Stimulated activated CD8-positive, alpha-beta memory T cell treated with anti-CD3 and anti-CD28 coated beads, Interleukin-2, amount 100 ng/mL, for 48 hours (primary cell): ENCODE results near the gene PDZK1IP1.
A peak's percentile ranks its signal among the peaks of the same experiment; 100 is the strongest.
"Not testable (repeated sequence)": the region's sequence is repeated elsewhere in the genome, so short reads cannot be mapped to it uniquely, and the experiment has no call there.

ENCODE experiments used
- DNase-seq, 2 donors: peaks; one replicate each; pipeline ENCODE4 v3.0.0-alpha.2; 2020; ENCODE audit warnings: low read depth in 2 of 2

The PDZK1IP1 gene

GRCh38 chr1:47196622-47197021 lies 6.8 kb upstream of the PDZK1IP1 start:
- no peak for DNase-seq

DNA sequence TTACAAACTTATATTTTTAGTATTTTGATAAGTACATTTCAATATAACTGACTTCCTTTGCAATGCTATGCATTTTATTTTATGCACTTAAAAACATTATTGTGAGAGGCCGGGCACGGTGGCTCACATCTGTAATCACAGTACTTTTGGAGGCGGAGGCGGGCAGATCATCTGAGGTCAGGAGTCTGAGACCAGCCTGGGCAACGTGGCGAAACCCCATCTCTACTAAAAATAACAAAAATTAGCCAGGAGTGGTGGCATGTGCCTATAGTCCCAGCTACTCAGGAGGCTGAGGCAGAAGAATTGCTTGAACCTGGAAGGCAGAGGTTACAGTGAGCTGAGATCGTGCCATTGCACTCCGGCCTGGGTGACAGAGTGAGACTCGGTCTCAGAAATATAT lies 6.1 kb upstream of the PDZK1IP1 start:
- not testable (repeated sequence) for DNase-seq

- DNase-seq, result no peak
Measured at GRCh38 chr1:47194311-47194710, 4.5 kb upstream of the PDZK1IP1 start.

DNA sequence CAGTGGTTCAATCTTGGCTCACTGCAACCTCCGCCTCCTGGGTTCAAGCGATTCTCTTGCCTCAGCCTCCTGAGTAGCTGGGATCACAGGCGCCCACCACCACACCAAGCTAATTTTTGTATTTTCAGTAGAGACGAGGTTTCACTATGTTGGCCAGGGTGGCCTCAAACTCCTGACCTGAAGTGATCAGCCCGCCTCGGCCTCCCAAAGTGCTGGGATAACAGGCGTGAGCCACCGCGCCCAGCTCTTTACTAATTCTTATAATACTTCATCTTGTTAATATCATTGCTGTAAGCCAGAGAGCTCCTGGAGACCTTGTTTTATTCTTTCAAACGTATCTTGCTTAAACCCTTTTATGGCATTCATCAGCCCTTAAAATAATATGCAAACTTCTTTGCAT lies 3.7 kb upstream of the PDZK1IP1 start:
- DNase-seq, result not testable (repeated sequence)

GRCh38 chr1:47192458-47193384 lies 2.9 kb upstream of the PDZK1IP1 start:
- DNase-seq, result peak; percentile 28 to 60

DNA sequence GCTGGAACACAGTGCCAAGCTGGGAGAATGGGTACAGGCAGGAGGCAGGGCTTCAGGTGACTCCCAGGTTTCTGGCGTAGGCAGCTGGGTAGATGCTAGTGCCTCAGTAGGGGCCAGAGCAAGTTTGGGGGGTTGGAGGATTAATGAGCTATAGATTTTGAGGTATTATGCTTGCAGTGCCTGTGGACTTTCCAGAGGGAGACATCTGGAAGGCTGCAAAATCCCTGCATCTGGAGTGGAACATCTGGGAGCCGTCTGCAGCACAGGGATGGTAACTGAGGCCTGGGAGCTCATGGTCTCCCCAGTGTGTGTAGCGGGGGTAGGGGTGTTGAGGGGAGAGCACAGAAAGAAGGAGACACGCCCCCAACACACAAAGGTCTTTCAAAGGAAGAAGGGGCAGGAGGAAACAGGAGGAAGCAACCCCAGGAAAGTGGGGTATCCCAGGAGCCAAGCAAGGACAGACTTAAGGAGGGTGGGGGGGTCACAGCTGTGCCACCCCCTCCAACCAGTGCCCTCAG lies 2.2 kb upstream of the PDZK1IP1 start:
- DNase-seq, result no peak

DNA sequence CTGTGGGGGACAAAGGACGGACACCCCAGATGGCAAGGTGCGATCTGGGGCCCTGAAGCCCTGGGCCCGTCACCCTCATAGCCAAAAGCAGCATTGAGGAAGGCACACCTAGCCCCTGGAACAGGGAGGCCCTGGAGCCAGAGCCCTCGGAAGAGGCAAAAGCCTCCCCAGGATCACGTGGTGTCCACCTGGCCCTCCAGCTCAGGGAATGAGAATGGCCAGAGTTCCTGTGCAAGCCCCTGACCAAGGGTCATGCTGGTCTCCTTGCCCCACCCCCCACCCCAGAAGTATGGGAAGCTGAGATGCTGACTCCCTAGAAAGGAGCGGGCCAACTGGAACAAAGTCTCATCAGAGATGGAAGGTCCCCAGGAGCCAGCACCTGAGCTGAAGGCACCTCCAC lies 1.0 kb upstream of the PDZK1IP1 start:
- DNase-seq, result no peak

DNA sequence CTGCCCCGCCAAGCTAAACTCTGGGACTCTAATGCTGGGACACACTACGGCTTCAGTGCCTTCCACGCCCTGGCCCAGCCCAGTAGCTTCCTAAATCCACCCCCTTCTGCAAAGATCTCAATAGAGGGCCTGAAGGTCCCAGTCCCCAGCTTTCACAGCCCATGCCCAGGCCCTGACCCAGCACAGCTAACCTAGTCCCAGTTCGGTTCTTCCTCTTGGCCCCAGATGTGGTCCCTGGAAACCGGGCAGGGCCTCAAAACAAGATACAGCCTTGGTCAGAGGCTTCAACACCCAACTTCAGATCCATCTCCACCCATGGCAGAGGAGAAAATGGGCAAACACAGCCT lies 646 bp upstream of the PDZK1IP1 start:
- DNase-seq, result no peak

DNA sequence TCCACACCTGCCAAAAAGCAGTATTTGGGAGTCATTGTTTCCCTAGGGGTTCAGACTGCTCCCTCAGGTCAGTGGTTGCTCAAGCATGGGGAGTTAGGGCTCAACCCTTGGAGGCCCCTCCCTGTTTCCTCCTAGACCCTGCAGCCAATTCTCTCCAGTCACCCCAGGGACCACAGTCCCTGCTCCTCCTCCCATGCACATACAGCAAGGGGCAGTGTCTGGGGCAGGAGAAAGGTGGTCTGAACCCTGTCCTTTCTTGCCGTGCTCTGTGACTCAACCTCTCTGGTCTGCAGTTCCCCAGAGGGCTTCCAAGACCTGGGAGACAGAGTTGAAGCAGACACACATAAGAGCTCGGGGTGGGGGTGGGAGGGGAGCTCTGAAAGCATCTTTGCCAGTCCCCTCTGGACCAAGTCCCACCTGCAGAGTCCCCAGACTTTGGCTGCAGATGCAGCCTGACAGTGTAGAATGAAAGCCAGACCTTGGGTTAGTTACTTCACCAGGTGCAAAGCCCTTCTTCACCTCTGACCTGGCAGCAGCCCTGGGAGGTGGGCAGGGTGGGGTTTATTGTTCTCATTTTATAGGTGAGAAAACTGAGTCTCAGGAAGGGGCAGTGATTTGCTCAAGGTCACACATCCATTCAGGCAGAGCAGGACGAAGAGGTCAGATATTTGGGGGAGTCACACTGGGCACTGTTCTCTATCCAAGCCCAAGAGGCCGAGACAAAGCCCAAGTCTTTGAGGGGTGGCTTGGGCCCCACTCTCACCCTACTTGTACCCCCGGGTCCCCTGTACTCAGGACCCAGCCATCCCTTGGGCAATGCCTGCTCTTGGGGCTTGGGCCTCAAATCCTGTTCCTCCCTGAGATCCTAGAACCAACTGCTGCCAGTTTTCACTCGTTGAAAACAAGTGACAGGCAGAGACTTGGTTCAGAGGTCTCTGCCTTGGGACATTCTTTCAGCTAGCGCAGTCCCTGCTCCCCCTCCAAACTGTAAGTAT lies 748 bp downstream of the PDZK1IP1 start:
- no peak for DNase-seq

GRCh38 chr1:47187926-47188250 lies 1.9 kb downstream of the PDZK1IP1 start:
- DNase-seq, result no peak

DNA sequence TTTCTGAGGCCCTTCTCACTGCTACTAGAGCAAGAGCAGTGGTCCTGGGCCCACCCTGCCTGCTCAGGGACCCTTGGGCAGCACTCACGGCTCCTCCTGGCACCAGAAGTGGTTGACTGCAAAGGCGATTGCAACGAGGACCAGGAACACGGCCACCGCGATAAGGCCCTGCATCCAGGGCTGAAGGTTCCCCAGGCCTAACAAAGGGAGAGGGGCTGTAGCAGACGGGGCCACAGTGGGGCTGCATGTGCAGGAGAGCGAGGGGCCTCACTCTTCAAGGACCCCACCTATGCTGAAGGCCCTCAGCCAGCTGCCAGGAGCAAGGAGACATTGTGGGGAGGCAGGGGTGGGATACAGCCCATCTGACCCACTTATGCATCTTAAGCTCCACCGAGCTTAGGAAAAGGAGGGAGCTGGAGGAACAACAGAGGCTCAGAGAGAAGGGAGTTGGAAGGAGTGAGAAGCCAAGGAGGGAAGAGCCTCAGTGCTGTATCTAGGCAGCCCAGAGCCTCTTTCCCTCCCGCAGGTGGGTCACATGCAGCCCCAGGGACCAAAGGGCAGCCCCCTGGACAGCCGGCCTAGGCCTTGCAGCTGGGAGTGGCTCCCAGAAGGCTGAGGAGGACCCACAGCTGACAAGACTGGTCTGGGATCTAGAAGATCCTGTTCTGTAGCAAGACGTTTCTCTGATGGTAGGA lies 2.5 kb downstream of the PDZK1IP1 start:
- DNase-seq, result no peak

- no peak for DNase-seq
Measured at GRCh38 chr1:47186267-47187185, 3.3 kb downstream of the PDZK1IP1 start.

DNA sequence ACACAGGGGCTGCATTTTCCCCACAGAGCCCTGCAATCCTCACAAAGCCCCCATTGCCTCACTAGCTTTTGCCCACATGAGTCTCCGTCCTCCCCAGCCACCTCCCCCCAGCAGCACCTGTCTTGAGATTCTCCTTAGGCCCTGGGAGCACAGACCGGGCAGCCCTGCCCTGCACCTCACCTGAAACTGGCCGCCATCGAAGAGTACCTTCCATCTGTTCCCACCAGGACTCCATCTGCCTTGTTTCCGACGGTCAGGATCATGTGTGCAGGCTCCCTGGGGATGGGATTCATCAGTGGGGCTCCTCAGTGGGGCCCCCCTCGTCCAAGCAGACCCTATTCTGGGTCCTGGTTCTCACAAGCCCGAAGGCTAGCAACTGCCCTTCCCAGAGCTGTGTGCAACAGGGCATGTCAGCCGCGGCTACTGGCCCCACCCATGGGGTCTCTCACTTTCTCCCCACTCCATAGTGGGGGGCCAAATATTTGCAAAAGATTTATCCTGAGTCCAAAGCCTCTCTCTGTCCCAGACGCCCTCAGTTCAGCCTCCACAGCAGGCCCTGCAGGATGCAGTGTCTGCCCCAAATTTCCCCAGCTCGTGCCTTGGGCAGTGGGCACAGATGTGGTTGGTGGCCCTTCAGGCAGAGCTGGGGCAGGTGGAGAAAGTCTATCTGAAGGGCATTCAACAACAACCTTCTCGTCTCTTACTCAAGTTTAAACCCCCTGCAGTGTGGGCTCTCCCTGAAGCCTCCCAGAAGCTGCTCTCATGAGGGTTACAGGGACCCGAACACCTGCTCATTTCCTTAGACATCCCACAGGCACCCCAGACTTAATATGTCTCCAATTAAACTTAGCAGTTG lies 4.8 kb downstream of the PDZK1IP1 start:
- DNase-seq, result no peak

DNA sequence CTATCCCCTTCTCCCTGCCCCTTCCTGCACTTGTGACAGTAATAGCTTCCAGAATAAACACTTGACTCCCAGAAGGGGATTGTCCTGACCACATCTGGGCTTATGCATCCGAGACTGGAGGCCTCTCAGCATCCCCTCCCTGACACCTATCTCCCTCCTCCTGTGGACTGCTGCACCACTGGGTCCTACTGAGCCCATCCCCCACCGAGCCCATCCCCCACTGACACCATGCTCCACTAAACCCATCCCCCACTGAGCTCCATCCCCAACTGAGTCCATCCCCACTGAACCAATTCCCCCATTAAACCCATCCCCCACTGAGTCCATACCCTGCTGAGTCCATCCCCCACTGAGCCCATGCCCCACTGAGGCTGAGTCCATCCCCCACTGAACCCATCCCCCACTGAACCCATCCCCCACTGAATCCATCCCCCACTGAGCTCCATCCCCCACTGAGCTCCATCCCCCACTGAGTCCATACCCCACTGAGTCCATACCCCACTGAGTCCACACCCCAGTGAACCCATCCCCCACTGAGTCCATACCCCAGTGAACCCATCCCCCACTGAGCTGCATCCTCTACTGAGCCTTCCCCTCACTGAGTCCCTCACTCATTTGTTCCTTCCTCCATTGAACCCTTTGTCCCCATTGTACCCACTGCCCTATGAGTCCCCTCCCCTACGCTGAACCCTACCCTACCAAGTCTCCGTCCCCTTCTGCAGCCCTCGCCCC lies 5.6 kb downstream of the PDZK1IP1 start:
- no peak for DNase-seq

DNA sequence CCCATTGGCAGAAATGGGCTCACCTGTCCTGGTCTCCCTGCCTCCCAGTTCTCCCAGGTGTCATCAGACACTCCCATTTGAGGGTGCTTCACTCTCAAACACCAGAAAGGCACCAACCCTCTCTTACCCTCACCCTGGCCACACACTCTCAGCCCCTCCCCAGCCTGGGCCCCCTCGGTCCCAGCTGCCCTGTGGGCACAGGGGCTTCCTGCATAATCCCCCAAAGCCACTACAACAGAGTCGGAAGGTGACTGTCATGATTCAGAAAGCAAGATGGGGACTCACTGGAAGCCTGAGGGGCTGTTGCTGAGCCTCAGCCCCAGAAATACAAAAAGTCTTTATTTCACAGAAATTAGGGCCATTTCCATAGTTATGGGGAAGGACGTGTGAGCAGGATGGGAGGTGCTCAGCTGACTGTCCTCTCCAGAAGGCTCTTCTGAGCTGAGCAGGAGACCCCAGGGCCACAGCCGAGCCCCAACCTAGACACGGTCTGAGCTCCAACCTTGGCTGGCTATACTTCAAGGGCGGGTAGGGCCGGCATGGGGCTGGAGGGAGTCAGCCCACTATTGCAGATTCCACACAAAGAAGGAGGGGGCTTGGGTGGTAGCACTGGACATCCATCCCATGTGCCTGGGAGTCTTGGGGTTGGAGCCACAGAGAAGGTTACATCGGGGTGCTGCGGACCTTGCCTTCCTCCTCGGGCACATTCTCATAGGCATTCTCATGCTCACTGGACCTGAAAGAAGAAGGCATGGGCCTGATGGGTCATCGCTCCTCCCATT lies 6.3 kb downstream of the PDZK1IP1 start:
- DNase-seq, result no peak

DNA sequence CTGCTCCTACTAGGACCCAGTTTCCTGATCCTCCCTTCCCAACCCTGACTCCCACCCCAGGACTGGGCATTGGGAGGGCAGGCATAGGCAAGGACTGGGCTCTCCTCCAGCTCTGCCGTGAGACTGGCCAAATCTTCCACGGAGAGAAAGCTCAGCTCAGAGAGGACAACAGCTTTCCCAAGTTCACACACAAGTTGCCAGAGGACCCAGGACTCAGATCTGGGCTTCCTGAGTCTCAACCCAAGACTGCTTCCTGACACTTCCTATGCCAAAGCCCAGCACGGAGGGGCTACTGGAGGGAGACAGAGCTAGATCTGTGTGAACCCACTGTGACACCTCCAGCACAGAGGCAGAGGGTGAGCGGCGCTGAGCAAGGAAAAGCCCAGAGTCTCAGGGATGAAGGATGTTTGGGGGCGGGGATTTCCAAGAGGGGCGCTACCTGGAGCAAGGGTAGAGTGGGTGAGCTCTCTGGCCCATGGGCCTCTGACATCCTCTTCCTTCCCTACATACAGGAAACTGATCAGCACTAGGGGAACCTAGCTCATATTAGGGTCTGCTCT lies 7.1 kb downstream of the PDZK1IP1 start:
- no peak for DNase-seq

DNA sequence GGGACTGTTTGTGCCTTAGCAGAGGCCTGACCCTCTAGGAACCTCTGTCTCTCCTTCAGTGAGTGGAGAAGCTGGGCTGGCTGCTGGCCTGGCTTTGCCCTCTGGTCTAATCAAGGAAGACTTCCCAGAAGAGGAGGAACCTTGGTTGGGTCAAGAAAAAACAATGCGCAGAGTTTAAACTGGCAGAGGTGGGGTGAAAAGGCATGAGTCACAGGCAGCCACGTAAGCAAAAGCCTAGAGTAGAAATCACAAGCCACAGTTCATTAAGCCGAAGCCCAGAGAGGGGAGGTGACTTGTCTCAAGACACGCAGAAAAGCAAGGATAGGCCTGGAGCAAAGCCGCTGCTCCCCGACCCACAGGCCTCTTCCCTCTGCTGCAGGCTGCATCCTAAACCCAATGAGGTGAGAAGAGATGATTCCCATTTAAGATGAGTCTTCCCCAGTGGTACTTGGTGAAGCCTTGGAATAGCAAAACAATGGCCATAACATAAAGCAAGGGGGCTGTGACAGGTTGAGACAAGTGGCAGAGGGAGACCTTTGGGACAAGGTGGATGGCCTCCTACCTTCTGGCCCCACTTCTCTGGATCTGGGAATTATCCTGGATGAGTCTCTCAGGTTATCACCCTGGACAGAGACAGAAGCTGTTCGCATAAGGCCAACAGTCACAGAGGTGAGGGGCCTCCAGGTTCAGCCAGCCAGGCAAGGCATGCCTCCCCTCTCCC lies 7.7 kb downstream of the PDZK1IP1 start:
- no peak for DNase-seq
